H54 (cell line): ENCODE measurements around the gene DIPK1C.

Experiments
- DNase-seq: peaks from one replicate; pipeline ENCODE4 v3.0.0; 2011; ENCODE audit warnings: low spot score, mixed read lengths; ENCODE audit not compliant: insufficient read length
- FAIRE-seq: peaks from 3 replicates; lab custom pipeline; 2011; peaks lifted over from hg19 to GRCh38; lab: Jason Lieb, UNC
- POLR2A ChIP-seq: IDR thresholded peaks from 2 replicates; pipeline ENCODE4 v1.6.1; 2011; ENCODE audit warnings: low read depth, mild to moderate bottlenecking, low read length

The DIPK1C gene

GRCh38 chr18:74389171-74389927 lies 67.8 kb downstream of the DIPK1C start:
- DNase-seq (no peak), FAIRE-seq (no peak)
- no peak for TF ChIP-seq POLR2A

DNA sequence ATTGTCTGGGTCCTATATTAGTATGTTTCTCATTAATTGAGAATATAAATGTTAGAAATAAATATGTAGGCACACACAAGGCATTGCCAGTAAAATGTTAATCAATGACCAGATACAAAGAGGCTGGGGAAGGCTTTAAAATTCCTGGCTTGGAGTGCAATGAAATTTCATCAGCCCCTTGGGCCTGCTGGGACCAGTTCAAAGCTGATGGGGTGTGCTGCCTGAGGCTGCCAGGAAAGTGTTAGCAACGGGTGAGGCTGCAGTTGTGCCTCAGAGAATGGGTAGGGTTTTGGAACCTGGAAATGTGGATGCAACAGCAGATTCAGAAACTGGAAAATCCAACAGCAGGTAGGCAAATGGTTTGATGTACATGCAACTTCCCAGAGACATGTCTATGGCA lies 68.9 kb downstream of the DIPK1C start:
- DNase-seq (no peak), FAIRE-seq (no peak)
- no peak for TF ChIP-seq POLR2A

DNA sequence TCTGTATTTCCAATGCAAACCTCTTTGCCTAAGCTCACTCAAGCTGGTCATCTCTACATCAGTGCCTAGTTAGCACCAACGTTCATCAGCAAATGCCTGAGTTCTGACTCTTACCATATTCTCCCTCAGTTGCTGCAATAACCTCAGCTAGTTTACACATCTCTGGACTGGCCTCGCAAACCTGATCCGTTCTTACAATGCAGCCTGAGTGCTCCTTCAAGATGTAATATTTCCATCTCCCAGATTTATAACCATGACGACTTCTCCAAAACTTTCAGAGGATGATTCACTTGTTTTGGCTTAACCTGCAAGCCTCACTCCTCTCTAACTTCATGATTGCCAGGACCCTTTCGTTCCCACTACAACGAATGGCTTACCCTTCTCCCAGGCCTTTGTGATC lies 69.7 kb downstream of the DIPK1C start:
- no peak for DNase-seq
- no peak for TF ChIP-seq POLR2A
- no peak for FAIRE-seq
